ENCODE data around the gene INKA2. TPM values are rescaled to one million over a fixed set of nuclear protein-coding genes. Genes with fewer than 3 reads are reported as not detected.

Gene INKA2
- polyA plus RNA-seq, 3 donors: 1.8 to 6.6 (median 2.0) TPM

DNA sequence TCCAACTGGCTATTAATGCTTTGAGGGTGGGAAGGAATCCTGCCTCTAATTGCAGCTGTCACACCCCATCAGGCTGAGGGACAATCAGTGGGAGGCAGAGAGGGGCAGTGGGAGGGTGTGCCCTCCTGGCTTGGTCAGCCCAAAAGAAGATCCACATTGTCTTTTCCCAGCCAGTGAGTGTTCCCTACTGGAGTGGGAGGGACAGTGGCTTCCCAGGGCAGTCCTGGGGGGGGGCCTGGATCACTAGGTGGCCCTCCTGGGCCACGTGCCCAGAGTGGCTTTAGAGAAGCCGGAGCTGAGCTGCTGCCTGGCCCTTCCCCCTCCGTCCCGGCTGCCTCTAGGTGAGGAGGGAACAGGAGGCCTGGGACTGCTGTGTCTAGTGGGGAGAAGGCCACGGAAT, 14.0 kb downstream of the INKA2 start:
- Histone ChIP-seq H2AFZ (ENCODE audit: insufficient read depth, low read depth, low read length, poor library complexity, severe bottlenecking) (no peak overlapping the region), H3K9me3 (replicated peaks in 1 of 2; ENCODE audit: control insufficient read depth in 1 of 2, insufficient read depth in 1 of 2, low read length in 2 of 2) (no peaks in the 10 kb centered on the region), H4K20me1 (ENCODE audit: insufficient read depth, low read length) (peaks cover 21% of the 10 kb centered on the region), H3K27me3 (ENCODE audit: control insufficient read depth in 2 of 2, insufficient read depth in 2 of 2, low read length in 2 of 2) (no peaks in the 10 kb centered on the region), H3K9ac (ENCODE audit: insufficient read depth, low read length, poor library complexity, severe bottlenecking) (no peak overlapping the region), H3K4me1 (ENCODE audit: control insufficient read depth in 1 of 2, insufficient read depth in 2 of 2, low read length in 2 of 2) (peaks cover 5 to 18% of the 10 kb centered on the region in 2 donors), H3K4me3 (replicated peaks in 1 of 3; ENCODE audit: low read depth in 2 of 3, low read length in 3 of 3) (no peak overlapping the region), H3K36me3 (replicated peaks in 1 of 2; ENCODE audit: control insufficient read depth in 1 of 2, insufficient read depth in 2 of 2, low read length in 2 of 2) (peaks cover 3 to 11% of the 10 kb centered on the region in 2 donors), H3K4me2 (replicated peaks; ENCODE audit: extremely low read depth, low read length, poor library complexity, severe bottlenecking) (no peak overlapping the region), H3K79me2 (ENCODE audit: insufficient read depth, low read length) (no peaks in the 10 kb centered on the region), H3K27ac (ENCODE audit: low read depth in 1 of 2, low read length in 2 of 2) (no peak overlapping the region)
- Mint-ChIP-seq H3K27me3 (ENCODE audit: low read depth in 3 of 3) (peaks cover 0 to 5% (median 1%) of the 10 kb centered on the region in 3 donors), H3K4me3 (no peak overlapping the region), H3K36me3 (peaks cover 15% of the 10 kb centered on the region in 2 donors), H3K9me3 (no peaks in the 10 kb centered on the region), H3K4me1 (peaks cover 25% of the 10 kb centered on the region), H3K27ac (no peak overlapping the region)
- intact Hi-C loops (cut with micrococcal nuclease): no loop called here
- TF ChIP-seq, protein P1, sequence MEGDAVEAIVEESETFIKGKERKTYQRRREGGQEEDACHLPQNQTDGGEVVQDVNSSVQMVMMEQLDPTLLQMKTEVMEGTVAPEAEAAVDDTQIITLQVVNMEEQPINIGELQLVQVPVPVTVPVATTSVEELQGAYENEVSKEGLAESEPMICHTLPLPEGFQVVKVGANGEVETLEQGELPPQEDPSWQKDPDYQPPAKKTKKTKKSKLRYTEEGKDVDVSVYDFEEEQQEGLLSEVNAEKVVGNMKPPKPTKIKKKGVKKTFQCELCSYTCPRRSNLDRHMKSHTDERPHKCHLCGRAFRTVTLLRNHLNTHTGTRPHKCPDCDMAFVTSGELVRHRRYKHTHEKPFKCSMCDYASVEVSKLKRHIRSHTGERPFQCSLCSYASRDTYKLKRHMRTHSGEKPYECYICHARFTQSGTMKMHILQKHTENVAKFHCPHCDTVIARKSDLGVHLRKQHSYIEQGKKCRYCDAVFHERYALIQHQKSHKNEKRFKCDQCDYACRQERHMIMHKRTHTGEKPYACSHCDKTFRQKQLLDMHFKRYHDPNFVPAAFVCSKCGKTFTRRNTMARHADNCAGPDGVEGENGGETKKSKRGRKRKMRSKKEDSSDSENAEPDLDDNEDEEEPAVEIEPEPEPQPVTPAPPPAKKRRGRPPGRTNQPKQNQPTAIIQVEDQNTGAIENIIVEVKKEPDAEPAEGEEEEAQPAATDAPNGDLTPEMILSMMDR (IDR thresholded peaks at IDR 0.05): no peak
- 78% methylated on average over 1 of the region's 5 CpGs for WGBS (ENCODE audit: insufficient coverage)
- no peak for DNase-seq

- Histone ChIP-seq H3K36me3 (replicated peaks in 1 of 2; ENCODE audit: control insufficient read depth in 1 of 2, insufficient read depth in 2 of 2, low read length in 2 of 2) (peaks cover 3 to 11% of the 10 kb centered on the region in 2 donors), H3K9me3 (replicated peaks in 1 of 2; ENCODE audit: control insufficient read depth in 1 of 2, insufficient read depth in 1 of 2, low read length in 2 of 2) (no peaks in the 10 kb centered on the region), H2AFZ (ENCODE audit: insufficient read depth, low read depth, low read length, poor library complexity, severe bottlenecking) (no peak overlapping the region), H3K9ac (ENCODE audit: insufficient read depth, low read length, poor library complexity, severe bottlenecking) (no peak overlapping the region), H3K27ac (ENCODE audit: low read depth in 1 of 2, low read length in 2 of 2) (no peak overlapping the region), H3K79me2 (ENCODE audit: insufficient read depth, low read length) (no peaks in the 10 kb centered on the region), H3K4me2 (replicated peaks; ENCODE audit: extremely low read depth, low read length, poor library complexity, severe bottlenecking) (no peak overlapping the region), H3K27me3 (ENCODE audit: control insufficient read depth in 2 of 2, insufficient read depth in 2 of 2, low read length in 2 of 2) (no peaks in the 10 kb centered on the region), H4K20me1 (ENCODE audit: insufficient read depth, low read length) (peaks cover 26% of the 10 kb centered on the region), H3K4me3 (replicated peaks in 1 of 3; ENCODE audit: low read depth in 2 of 3, low read length in 3 of 3) (no peak overlapping the region), H3K4me1 (ENCODE audit: control insufficient read depth in 1 of 2, insufficient read depth in 2 of 2, low read length in 2 of 2) (peaks cover 12 to 26% of the 10 kb centered on the region in 2 donors)
- Mint-ChIP-seq H3K4me1 (peaks cover 31% of the 10 kb centered on the region), H3K9me3 (no peaks in the 10 kb centered on the region), H3K36me3 (peaks cover 13 to 14% of the 10 kb centered on the region in 2 donors), H3K4me3 (no peak overlapping the region), H3K27ac (peak overlapping the region in 1 of 7 donors; percentile 14), H3K27me3 (ENCODE audit: low read depth in 3 of 3) (peaks cover 0 to 5% (median 1%) of the 10 kb centered on the region in 3 donors)
- no peak for DNase-seq
- intact Hi-C loops (cut with micrococcal nuclease): no loop called here
- TF ChIP-seq, protein P1 (IDR thresholded peaks at IDR 0.05): no peak
- no CpG with 5 or more reads among the region's 1 CpG for WGBS (ENCODE audit: insufficient coverage)
These were observed 15.3 kb downstream of the INKA2 start for GRCh38 chr1:111723871-111724270.

Measured in CD14-positive monocyte (primary cell).